ENCODE measurements around the gene CLUH. TPM values are rescaled to one million over a fixed set of nuclear protein-coding genes. Genes with fewer than 3 reads are reported as not detected.

CLUH gene
- total RNA-seq, 6 experiments from 2014 or later: 42.7 to 62.9 (median 48.6) TPM

DNA sequence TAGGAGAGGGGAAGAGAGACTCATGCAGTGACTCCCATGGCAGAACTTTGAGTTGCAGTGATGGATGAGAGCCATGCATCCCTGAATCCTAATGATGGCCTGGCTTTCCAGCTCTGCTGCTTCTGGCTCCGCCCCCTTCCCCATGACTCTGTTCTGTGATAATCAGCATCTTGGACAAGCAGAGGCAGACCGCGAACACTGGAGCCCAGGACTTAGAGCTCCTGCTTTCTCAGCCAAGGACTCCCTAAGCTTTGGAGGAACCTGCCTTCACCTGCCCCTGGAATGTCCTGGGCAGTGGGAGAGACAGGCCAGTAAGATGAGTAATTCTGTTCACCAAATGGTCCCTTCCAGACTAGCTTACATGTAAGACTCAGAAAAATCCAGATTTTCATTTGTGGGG, 25.4 kb upstream of the CLUH start:
- TF ChIP-seq, protein P1, sequence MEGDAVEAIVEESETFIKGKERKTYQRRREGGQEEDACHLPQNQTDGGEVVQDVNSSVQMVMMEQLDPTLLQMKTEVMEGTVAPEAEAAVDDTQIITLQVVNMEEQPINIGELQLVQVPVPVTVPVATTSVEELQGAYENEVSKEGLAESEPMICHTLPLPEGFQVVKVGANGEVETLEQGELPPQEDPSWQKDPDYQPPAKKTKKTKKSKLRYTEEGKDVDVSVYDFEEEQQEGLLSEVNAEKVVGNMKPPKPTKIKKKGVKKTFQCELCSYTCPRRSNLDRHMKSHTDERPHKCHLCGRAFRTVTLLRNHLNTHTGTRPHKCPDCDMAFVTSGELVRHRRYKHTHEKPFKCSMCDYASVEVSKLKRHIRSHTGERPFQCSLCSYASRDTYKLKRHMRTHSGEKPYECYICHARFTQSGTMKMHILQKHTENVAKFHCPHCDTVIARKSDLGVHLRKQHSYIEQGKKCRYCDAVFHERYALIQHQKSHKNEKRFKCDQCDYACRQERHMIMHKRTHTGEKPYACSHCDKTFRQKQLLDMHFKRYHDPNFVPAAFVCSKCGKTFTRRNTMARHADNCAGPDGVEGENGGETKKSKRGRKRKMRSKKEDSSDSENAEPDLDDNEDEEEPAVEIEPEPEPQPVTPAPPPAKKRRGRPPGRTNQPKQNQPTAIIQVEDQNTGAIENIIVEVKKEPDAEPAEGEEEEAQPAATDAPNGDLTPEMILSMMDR (IDR thresholded peaks at IDR 0.05): no peak
- no peak overlapping the region for H3K4me3 Mint-ChIP-seq
- no peak overlapping the region for H3K27ac Mint-ChIP-seq
- H3K4me1 Mint-ChIP-seq (ENCODE audit: low read depth): no peaks in the 10 kb centered on the region
- H3K27me3 Mint-ChIP-seq (ENCODE audit: insufficient read depth): peaks cover 11% of the 10 kb centered on the region
- DNase-seq: no peak
- no peaks in the 10 kb centered on the region for H3K9me3 Mint-ChIP-seq
- H3K36me3 Mint-ChIP-seq (ENCODE audit: low read depth): no peaks in the 10 kb centered on the region

DNA sequence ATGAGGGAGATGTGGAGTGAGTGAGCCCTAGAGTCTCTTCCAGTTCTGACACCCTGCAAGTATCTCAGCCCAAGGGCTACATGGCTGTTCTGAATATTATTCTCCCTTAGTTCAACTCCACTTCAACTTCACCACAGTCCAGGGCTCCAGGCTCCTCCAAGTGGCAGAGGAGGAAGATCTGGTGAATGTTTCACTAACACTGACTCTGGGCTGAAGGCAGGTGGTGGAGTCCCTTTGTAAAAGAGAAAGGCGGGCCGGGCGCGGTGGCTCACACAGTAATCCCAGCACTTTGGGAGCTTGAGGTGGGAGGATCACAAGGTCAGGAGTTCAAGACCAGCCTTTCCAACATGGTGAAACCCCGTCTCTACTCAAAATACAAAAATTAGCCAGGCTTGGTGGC, 24.3 kb upstream of the CLUH start:
- no peak overlapping the region for H3K4me3 Mint-ChIP-seq
- H3K27me3 Mint-ChIP-seq (ENCODE audit: insufficient read depth): peaks cover 11% of the 10 kb centered on the region
- H3K36me3 Mint-ChIP-seq (ENCODE audit: low read depth): no peaks in the 10 kb centered on the region
- no peak for DNase-seq
- H3K4me1 Mint-ChIP-seq (ENCODE audit: low read depth): no peaks in the 10 kb centered on the region
- H3K27ac Mint-ChIP-seq: no peak overlapping the region
- TF ChIP-seq, protein P1 (IDR thresholded peaks at IDR 0.05): no peak
- H3K9me3 Mint-ChIP-seq: no peaks in the 10 kb centered on the region

DNA sequence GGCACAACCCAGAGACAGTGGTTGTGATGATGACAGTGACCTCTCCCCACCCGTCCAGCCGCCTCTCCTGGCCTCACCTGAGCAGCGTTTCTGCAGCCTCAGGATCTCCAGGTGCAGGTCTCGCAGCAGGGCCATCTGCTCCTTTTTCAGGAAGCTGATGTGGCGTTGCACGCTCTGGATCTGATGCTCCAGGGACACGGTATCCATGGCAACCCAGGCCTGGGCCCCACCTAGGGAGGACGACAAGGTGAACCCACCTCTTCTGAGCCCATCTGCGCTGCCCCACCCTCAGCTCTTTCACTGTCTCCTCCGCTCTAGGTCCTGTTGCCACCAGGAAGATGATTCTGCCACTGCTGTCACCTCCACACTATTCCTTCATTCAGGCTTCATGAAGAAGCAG, 23.4 kb upstream of the CLUH start:
- TF ChIP-seq, protein P1 (IDR thresholded peaks at IDR 0.05): no peak
- Mint-ChIP-seq H3K27me3 (ENCODE audit: insufficient read depth) (peaks cover 15% of the 10 kb centered on the region), H3K4me3 (no peak overlapping the region), H3K36me3 (ENCODE audit: low read depth) (no peaks in the 10 kb centered on the region), H3K4me1 (ENCODE audit: low read depth) (no peaks in the 10 kb centered on the region), H3K9me3 (no peaks in the 10 kb centered on the region), H3K27ac (no peak overlapping the region)
- no peak for DNase-seq

DNA sequence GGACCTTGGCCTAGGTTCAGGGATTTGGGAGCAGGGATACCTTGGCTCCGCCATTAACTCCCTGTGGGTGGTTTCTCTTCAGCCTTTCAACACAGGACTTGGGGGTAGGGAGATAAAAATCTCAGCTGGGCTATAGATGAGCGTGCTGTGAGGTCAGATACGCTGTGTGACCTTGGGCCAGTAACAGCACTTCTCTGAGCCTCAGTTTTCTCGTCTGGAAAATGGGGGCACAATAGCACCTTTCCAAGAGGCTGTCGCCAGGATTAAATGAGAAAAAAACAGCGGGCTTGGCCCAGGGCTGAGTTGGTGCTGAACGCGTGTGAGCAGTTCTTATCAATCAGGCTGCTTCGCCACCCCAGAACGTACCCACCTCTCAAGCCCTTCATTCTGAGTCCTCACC, 20.2 kb upstream of the CLUH start:
- Mint-ChIP-seq H3K27me3 (ENCODE audit: insufficient read depth) (peaks cover 24% of the 10 kb centered on the region), H3K36me3 (ENCODE audit: low read depth) (no peaks in the 10 kb centered on the region), H3K4me3 (no peak overlapping the region), H3K4me1 (ENCODE audit: low read depth) (no peaks in the 10 kb centered on the region), H3K27ac (no peak overlapping the region), H3K9me3 (no peaks in the 10 kb centered on the region)
- DNase-seq: no peak
- TF ChIP-seq, protein P1 (IDR thresholded peaks at IDR 0.05): no peak

DNA sequence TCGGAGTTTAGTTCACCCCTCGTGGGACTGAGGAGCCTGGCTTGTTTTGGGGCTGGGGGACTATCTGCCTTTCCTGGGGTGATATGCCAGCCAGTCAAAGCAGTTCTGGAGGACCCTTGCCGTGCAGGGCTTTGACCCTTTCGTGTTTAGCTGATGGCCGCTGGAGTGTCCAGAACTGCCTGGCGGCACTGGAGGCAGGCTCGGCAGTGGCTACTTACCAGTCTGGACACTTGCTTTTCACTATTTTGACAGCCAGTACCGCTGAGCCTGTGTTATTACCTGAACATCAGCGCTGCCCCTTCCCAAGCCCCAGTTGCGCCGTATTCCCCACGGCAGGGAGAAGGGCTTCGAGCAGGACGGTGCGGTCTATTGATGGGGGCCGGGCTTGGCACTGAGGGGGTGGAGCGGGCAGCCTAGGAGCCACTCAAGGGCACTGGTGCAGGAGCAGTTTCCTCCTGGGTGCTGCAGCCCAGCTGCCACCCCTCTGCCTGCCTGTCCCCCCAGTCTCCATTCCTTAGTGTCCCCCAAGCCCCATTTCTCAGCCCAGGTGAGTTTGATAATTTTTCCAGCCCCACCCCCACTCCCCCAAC, 19.3 kb upstream of the CLUH start:
- Mint-ChIP-seq H3K27ac (no peak overlapping the region), H3K9me3 (no peaks in the 10 kb centered on the region), H3K36me3 (ENCODE audit: low read depth) (no peaks in the 10 kb centered on the region), H3K4me1 (ENCODE audit: low read depth) (no peaks in the 10 kb centered on the region), H3K27me3 (ENCODE audit: insufficient read depth) (peaks cover 30% of the 10 kb centered on the region), H3K4me3 (no peak overlapping the region)
- TF ChIP-seq, protein P1 (IDR thresholded peaks at IDR 0.05): no peak
- DNase-seq: no peak

DNA sequence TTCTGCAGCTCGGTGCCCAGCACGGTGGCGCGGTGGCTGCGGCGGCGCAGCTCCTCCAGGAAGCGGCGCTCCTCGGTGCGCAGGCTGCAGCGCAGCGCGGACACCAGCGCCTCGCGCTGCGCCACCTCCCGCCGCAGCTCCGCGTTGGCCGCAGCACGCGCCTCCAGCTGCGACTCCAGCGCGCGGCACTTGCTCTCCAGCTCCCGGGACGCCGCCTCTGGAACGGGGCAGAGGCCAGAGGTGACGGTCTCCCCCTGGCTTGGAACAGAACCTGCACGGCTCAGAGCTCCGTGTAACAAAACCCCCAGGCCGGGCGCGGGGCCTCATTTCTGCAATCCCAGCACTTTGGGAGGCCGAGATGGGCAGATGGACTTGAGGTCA, 13.2 kb upstream of the CLUH start:
- H3K4me3 Mint-ChIP-seq: no peak overlapping the region
- no peak overlapping the region for H3K27ac Mint-ChIP-seq
- H3K36me3 Mint-ChIP-seq (ENCODE audit: low read depth): no peaks in the 10 kb centered on the region
- TF ChIP-seq, protein P1 (IDR thresholded peaks at IDR 0.05): no peak
- DNase-seq: no peak
- no peaks in the 10 kb centered on the region for H3K4me1 Mint-ChIP-seq (ENCODE audit: low read depth)
- H3K27me3 Mint-ChIP-seq (ENCODE audit: insufficient read depth): peaks cover 42% of the 10 kb centered on the region
- H3K9me3 Mint-ChIP-seq: no peaks in the 10 kb centered on the region
